WTC11 (cell line): ENCODE data around the gene CACNA1C.

ENCODE experiments used
- CBFB ChIP-seq: sonication (generic); formaldehyde crosslinking; IDR thresholded peaks from 2 replicates; pipeline ENCODE4 v1.8.1; 2022; ENCODE audit warnings: mild to moderate bottlenecking, low read depth, missing genetic modification reagents
- MAX ChIP-seq: sonication (generic); formaldehyde crosslinking; IDR thresholded peaks from 2 replicates; pipeline ENCODE4 v1.8.0; 2022; ENCODE audit warnings: mild to moderate bottlenecking, missing genetic modification reagents
- NR2C2 ChIP-seq: sonication (generic); formaldehyde crosslinking; IDR thresholded peaks from 2 replicates; pipeline ENCODE4 v1.8.0; 2022; ENCODE audit warnings: mild to moderate bottlenecking, missing genetic modification reagents

- TF ChIP-seq CBFB (CRISPR knock-in tag) (no peak), NR2C2 (CRISPR knock-in tag) (no peak), MAX (CRISPR knock-in tag) (no peak)
Observed at GRCh38 chr12:2501464-2502191, 448.8 kb downstream of the CACNA1C start.
